GM19035 (cell line): ENCODE data around the gene GPAT3.
"Not testable (repeated sequence)": the region's sequence is repeated elsewhere in the genome, so short reads cannot be mapped to it uniquely, and the experiment has no call there.

ENCODE experiments used
- ATAC-seq: cut with Tn5 transposase; IDR thresholded peaks from one replicate; pipeline ENCODE4 v1.9.1; 2021; ENCODE audit not compliant: unreplicated experiment

GPAT3 gene

GRCh38 chr4:83591730-83592129 lies 55.8 kb downstream of the GPAT3 start:
- no peak for ATAC-seq

GRCh38 chr4:83599183-83599582 lies 63.3 kb downstream of the GPAT3 start:
- ATAC-seq: peak; percentile 69

GRCh38 chr4:83603129-83603528 lies 67.2 kb downstream of the GPAT3 start:
- ATAC-seq: no peak

- ATAC-seq: no peak
Measured at GRCh38 chr4:83604321-83604720, 68.4 kb downstream of the GPAT3 start.

- ATAC-seq: no peak
Measured at GRCh38 chr4:83605210-83605609, 69.3 kb downstream of the GPAT3 start.

- no peak for ATAC-seq
Measured at GRCh38 chr4:83605744-83606172, 69.8 kb downstream of the GPAT3 start.

- ATAC-seq: no peak
Measured at GRCh38 chr4:83606460-83606859, 70.6 kb downstream of the GPAT3 start.

- peak; percentile 42 for ATAC-seq
Measured at GRCh38 chr4:83606898-83607297, 71.0 kb downstream of the GPAT3 start.

- no peak for ATAC-seq
Measured at GRCh38 chr4:83609365-83609764, 73.5 kb downstream of the GPAT3 start.

- no peak for ATAC-seq
Measured at GRCh38 chr4:83610729-83611128, 74.8 kb downstream of the GPAT3 start.

GRCh38 chr4:83613023-83613422 lies 77.1 kb downstream of the GPAT3 start:
- no peak for ATAC-seq

GRCh38 chr4:83613994-83614393 lies 78.1 kb downstream of the GPAT3 start:
- ATAC-seq: no peak

GRCh38 chr4:83616252-83616651 lies 80.3 kb downstream of the GPAT3 start:
- ATAC-seq: no peak

- no peak for ATAC-seq
Measured at GRCh38 chr4:83617371-83618035, 81.6 kb downstream of the GPAT3 start.

- ATAC-seq: no peak
Measured at GRCh38 chr4:83618431-83618830, 82.5 kb downstream of the GPAT3 start.

- ATAC-seq: no peak
Measured at GRCh38 chr4:83618991-83619645, 83.2 kb downstream of the GPAT3 start.

- not testable (repeated sequence) for ATAC-seq
Measured at GRCh38 chr4:83622127-83622526, 86.2 kb downstream of the GPAT3 start.

GRCh38 chr4:83625821-83626220 lies 89.9 kb downstream of the GPAT3 start:
- ATAC-seq: no peak

GRCh38 chr4:83626245-83626836 lies 90.4 kb downstream of the GPAT3 start:
- ATAC-seq: no peak

- ATAC-seq: no peak
Measured at GRCh38 chr4:83629945-83630721, 94.2 kb downstream of the GPAT3 start.

- no peak for ATAC-seq
Measured at GRCh38 chr4:83631066-83631465, 95.2 kb downstream of the GPAT3 start.

- ATAC-seq: no peak
Measured at GRCh38 chr4:83636930-83637329, 101.0 kb downstream of the GPAT3 start.
